LNCaP clone FGC (cell line): ENCODE data around the gene ZBTB20.

Experiments
- DNase-seq: peaks from one replicate; pipeline ENCODE4 v3.0.0-alpha.2; 2011; ENCODE audit warnings: low read depth
- H3K4me3 ChIP-seq: 2 replicates; pipeline ENCODE4 v1.5.1; 2011; ENCODE audit warnings: mild to moderate bottlenecking, low read depth, low read length, control low read depth
- CTCF ChIP-seq: IDR thresholded peaks from 2 replicates; pipeline ENCODE4 v1.5.1; 2012; ENCODE audit warnings: mild to moderate bottlenecking; ENCODE audit not compliant: control insufficient read depth, insufficient read depth; ENCODE audit errors: extremely low read depth

ZBTB20 gene

GRCh38 chr3:115099986-115100571 is 47.0 kb downstream of the ZBTB20 start:
- DNase-seq = no peak
- peak overlapping the region; percentile 41 for H3K4me3 ChIP-seq
- no peak for TF ChIP-seq CTCF

GRCh38 chr3:115099134-115099985 is 47.7 kb downstream of the ZBTB20 start:
- DNase-seq = no peak
- no peak overlapping the region; the same call in 1 of the 2 replicates for H3K4me3 ChIP-seq
- no peak for TF ChIP-seq CTCF

- no peak for DNase-seq
- no peak overlapping the region for H3K4me3 ChIP-seq
- TF ChIP-seq CTCF = no peak
These were observed 48.6 kb downstream of the ZBTB20 start for GRCh38 chr3:115098354-115099073.

- H3K4me3 ChIP-seq = no peak overlapping the region
- no peak for TF ChIP-seq CTCF
- DNase-seq = no peak
These were observed 51.9 kb downstream of the ZBTB20 start for GRCh38 chr3:115095236-115095635.

GRCh38 chr3:115092220-115092791 is 54.8 kb downstream of the ZBTB20 start:
- H3K4me3 ChIP-seq = no peak overlapping the region
- no peak for DNase-seq
- TF ChIP-seq CTCF = peak; percentile 87

- H3K4me3 ChIP-seq = no peak overlapping the region
- no peak for DNase-seq
- TF ChIP-seq CTCF = no peak
These were observed 56.4 kb downstream of the ZBTB20 start for GRCh38 chr3:115090712-115091111.
